PC-9 (cell line): ENCODE results near the gene ID2. TPM values are rescaled to one million over a fixed set of nuclear protein-coding genes. Genes with fewer than 3 reads are reported as not detected.

Source experiments
- BruUV-seq: library from RNA; stranded (reverse); fragments of 400-500 nt; replicated peaks from 2 replicates; lab custom pipeline; 2021; lab: Mats Ljungman, UMichigan
- CTCF ChIA-PET: fragments of 300-600 bp; sonication (Branson Sonifier 250); formaldehyde crosslinking; loops from one replicate; lab custom pipeline; 2022; ENCODE audit warnings: antibody characterized with exemption; lab: Charles Lee
- POLR2A ChIA-PET: fragments of 300-600 bp; sonication (Branson Sonifier 250); formaldehyde crosslinking; loops from one replicate; lab custom pipeline; 2022; ENCODE audit warnings: antibody characterized with exemption; ENCODE audit not compliant: unreplicated experiment; lab: Charles Lee
- DNase-seq, 2 experiments: peaks; one replicate each; pipeline versions ENCODE4 v3.0.0 to v3.0.0-alpha.2; 2015 to 2022; ENCODE audit warnings: mixed read lengths in 1 of 2
- H2AFZ ChIP-seq: fragments of 200-600 bp; sonication (generic); 2 replicates; pipeline ENCODE4 v1.8.1; 2017; ENCODE audit warnings: antibody characterized with exemption
- H3F3A ChIP-seq: fragments of 200-600 bp; sonication (generic); 2 replicates; pipeline ENCODE4 v1.8.1; 2017; ENCODE audit warnings: antibody characterized with exemption, mild to moderate bottlenecking, low read depth; ENCODE audit not compliant: insufficient read depth
- H3K27ac ChIP-seq: fragments of 200-600 bp; sonication (generic); 2 replicates; pipeline ENCODE4 v1.6.1; 2016; ENCODE audit warnings: mixed run types
- H3K27me3 ChIP-seq: fragments of 200-600 bp; sonication (generic); 2 replicates; pipeline ENCODE4 v1.6.1; 2016; ENCODE audit warnings: low read depth, mixed run types; ENCODE audit not compliant: insufficient read depth
- H3K36me3 ChIP-seq: fragments of 200-600 bp; sonication (generic); 2 replicates; pipeline ENCODE4 v1.6.1; 2016; ENCODE audit warnings: low read depth, mixed run types
- H3K4me1 ChIP-seq: fragments of 200-600 bp; sonication (generic); replicated peaks from 2 replicates; pipeline ENCODE4 v1.6.1; 2016; ENCODE audit warnings: mixed run types; ENCODE audit not compliant: insufficient read depth
- H3K4me2 ChIP-seq: fragments of 200-600 bp; sonication (generic); 2 replicates; pipeline ENCODE4 v1.6.1; 2017; ENCODE audit warnings: mixed run types
- H3K4me3 ChIP-seq: fragments of 200-600 bp; sonication (generic); 2 replicates; pipeline ENCODE4 v1.6.1; 2016; ENCODE audit warnings: mixed run types
- H3K79me2 ChIP-seq: fragments of 200-600 bp; sonication (generic); 2 replicates; pipeline ENCODE4 v1.6.1; 2017; ENCODE audit warnings: low read depth, mixed run types
- H3K9me2 ChIP-seq: fragments of 200-600 bp; sonication (generic); 2 replicates; pipeline ENCODE4 v1.8.1; 2017; ENCODE audit warnings: mild to moderate bottlenecking; ENCODE audit not compliant: insufficient read depth
- H3K9me3 ChIP-seq: fragments of 200-600 bp; sonication (generic); 2 replicates; pipeline ENCODE4 v1.8.1; 2016; ENCODE audit warnings: low read depth; ENCODE audit not compliant: insufficient read depth
- H4K20me1 ChIP-seq: fragments of 200-600 bp; sonication (generic); 2 replicates; pipeline ENCODE4 v1.8.1; 2017; ENCODE audit not compliant: insufficient read depth
- EZH2 ChIP-seq: fragments of 200-600 bp; sonication (generic); IDR thresholded peaks from 2 replicates; pipeline ENCODE4 v1.8.0; 2017; ENCODE audit warnings: antibody characterized with exemption, low read depth
- intact Hi-C: fragments of 100-400 bp; cut with micrococcal nuclease; formaldehyde crosslinking; loops from one replicate; pipeline ENCODE4 v1.10.0; 2022; ENCODE audit not compliant: unreplicated experiment
- total RNA-seq: library from RNA; stranded (reverse); gene quantifications from 2 replicates; pipeline ENCODE4 v1.2.3, GENCODE V29; 2021
- TF ChIP-seq, protein P1 (sequence below): fragments of 200-600 bp; sonication (generic); conservative IDR thresholded peaks from 2 replicates; pipeline ENCODE4 v1.6.1; 2017; ENCODE audit warnings: mixed run types, antibody characterized with exemption, mild to moderate bottlenecking, moderate library complexity

Gene ID2
- total RNA-seq, 1 experiment from 2014 or later = 0.61 TPM

DNA sequence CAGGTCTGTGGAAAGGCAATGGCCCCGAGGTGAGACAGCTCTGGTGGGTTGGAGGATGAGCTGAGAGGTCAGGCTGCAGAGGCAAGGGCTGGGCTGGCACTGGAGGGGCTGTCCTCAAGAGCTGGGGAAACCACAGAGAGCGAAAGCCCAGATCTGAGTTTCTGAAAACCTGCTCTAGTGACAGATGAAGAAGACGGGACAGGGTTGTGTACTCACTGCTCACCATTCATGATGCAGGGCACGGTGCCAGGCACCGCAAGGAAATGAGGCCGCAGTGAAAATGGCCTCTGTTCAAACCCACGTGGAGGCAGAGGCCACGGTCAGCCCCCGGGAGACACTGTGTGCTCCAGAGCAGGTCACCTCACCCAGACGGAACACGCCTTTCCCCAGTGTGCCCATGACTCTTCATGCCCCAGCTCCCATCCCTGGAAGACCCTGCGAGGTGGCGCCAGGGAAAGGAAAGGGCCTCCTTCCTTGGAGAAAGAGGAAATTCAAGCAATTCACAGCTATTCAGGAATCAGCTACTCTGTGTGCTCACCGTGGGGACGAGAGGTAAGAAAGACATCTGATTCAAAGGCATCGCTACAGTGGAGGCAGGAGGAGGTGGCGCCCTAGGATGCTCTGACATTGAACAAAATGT is 24.3 kb upstream of the ID2 start:
- intact Hi-C loops = no loop called here
- TF ChIP-seq EZH2 = no peak
- TF ChIP-seq, protein P1, sequence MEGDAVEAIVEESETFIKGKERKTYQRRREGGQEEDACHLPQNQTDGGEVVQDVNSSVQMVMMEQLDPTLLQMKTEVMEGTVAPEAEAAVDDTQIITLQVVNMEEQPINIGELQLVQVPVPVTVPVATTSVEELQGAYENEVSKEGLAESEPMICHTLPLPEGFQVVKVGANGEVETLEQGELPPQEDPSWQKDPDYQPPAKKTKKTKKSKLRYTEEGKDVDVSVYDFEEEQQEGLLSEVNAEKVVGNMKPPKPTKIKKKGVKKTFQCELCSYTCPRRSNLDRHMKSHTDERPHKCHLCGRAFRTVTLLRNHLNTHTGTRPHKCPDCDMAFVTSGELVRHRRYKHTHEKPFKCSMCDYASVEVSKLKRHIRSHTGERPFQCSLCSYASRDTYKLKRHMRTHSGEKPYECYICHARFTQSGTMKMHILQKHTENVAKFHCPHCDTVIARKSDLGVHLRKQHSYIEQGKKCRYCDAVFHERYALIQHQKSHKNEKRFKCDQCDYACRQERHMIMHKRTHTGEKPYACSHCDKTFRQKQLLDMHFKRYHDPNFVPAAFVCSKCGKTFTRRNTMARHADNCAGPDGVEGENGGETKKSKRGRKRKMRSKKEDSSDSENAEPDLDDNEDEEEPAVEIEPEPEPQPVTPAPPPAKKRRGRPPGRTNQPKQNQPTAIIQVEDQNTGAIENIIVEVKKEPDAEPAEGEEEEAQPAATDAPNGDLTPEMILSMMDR = no peak
- no peaks in the 10 kb centered on the region for H3F3A ChIP-seq
- H4K20me1 ChIP-seq = no peaks in the 10 kb centered on the region
- no TSS peak for BruUV-seq
- H3K36me3 ChIP-seq = no peaks in the 10 kb centered on the region
- no peak overlapping the region for H3K4me2 ChIP-seq
- H3K79me2 ChIP-seq = no peaks in the 10 kb centered on the region
- DNase-seq = no peak
- H3K4me3 ChIP-seq = no peak overlapping the region
- no peak overlapping the region for H3K27ac ChIP-seq
- no peaks in the 10 kb centered on the region for H3K9me2 ChIP-seq
- no peaks in the 10 kb centered on the region for H3K9me3 ChIP-seq
- H3K27me3 ChIP-seq = peaks cover 94% of the 10 kb centered on the region
- 0 out of 2 replicates have a peak, but pooled peaks cover 3% of the 10 kb centered on the region for H3K4me1 ChIP-seq
- ChIA-PET CTCF (no interaction called here), POLR2A (no interaction called here)
- no peak overlapping the region for H2AFZ ChIP-seq

DNA sequence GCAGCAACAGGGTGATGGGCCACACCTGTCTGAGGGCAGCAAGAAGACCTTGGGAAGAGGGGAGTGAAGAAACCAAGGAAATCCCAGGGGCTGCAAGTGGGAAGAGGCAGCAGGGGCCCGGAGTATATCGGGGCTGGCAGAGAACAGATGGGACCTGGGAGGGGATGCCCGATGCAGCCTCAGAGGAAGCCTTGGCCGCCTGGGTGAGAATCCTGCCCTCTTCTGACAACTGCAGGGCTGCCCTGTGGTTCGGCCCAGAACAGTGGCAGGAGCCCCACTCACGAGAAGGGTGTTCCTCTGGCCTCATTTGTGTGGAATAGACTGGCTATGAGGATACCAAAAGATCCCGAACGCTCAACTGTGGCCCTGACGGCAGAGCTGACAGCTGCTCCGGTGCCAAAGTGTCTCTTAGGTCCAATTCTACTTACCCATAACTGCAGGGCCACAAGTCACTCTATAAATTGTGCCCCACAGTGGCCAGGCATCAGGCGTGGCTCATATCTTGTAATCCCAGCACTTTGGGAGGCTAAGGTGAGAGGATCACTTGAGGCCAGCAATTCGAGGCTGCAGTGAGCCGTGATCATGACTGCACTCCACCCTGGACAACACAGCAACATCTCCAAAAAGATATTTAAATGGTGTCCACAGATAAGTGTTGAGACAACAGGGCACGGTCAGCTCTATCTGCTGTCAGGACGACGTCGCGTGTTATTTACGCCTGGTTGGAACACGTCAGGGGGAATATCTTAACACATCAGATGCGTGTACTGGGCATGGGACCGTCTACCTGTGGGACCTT is 23.6 kb upstream of the ID2 start:
- BruUV-seq = no TSS peak
- POLR2A ChIA-PET = no interaction called here
- H3K36me3 ChIP-seq = no peaks in the 10 kb centered on the region
- DNase-seq = no peak
- H3K79me2 ChIP-seq = no peaks in the 10 kb centered on the region
- TF ChIP-seq EZH2 = no peak
- TF ChIP-seq, protein P1 = no peak
- no peak overlapping the region for H3K4me3 ChIP-seq
- peaks cover 87% of the 10 kb centered on the region for H3K27me3 ChIP-seq
- H3K9me2 ChIP-seq = no peaks in the 10 kb centered on the region
- H3K9me3 ChIP-seq = no peaks in the 10 kb centered on the region
- no peak overlapping the region for H2AFZ ChIP-seq
- no peaks in the 10 kb centered on the region for H4K20me1 ChIP-seq
- H3K4me1 ChIP-seq = 0 out of 2 replicates have a peak, but pooled peaks cover 3% of the 10 kb centered on the region
- CTCF ChIA-PET = no interaction called here
- H3K4me2 ChIP-seq = no peak overlapping the region
- H3F3A ChIP-seq = no peaks in the 10 kb centered on the region
- intact Hi-C loops = no loop called here
- no peak overlapping the region for H3K27ac ChIP-seq

DNA sequence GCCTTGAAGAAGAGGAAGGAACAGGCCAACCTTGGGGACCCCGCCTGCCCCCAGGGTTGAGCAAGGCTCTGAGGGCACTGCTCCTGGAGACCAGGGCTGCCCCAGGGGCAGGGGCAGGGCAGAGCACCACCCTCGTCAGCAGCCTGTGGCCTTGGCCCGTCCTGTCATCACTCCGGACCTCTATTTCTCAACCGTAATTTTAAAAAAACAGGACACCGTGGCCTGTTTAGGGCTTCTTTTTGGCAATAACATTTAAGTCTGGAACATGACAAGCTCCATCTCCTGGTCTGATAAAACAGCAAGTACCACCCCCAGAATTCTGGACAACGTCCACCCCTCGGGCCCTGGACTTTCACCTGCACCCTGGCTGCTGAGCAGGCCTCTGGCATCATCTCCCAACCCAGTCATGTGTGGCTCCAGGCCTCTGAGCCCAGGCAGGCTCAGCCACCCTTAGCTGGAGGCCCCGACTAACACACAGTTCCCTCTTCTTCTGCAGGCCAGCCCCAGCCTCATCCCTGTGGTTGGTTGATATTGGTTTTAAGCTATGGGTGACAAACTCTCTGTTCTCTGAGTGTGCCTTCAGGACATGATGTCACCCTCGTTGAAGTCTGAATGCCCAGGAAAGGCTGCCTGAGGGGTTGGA is 22.6 kb upstream of the ID2 start:
- Histone ChIP-seq H3K4me3 (no peak overlapping the region), H4K20me1 (no peaks in the 10 kb centered on the region), H3K36me3 (no peaks in the 10 kb centered on the region), H3K9me3 (no peaks in the 10 kb centered on the region), H3K4me2 (no peak overlapping the region), H3K79me2 (no peaks in the 10 kb centered on the region), H3K27me3 (peaks cover 85% of the 10 kb centered on the region), H3K9me2 (no peaks in the 10 kb centered on the region), H2AFZ (no peak overlapping the region), H3K27ac (no peak overlapping the region), H3K4me1 (0 out of 2 replicates have a peak, but pooled peaks cover 3% of the 10 kb centered on the region), H3F3A (no peaks in the 10 kb centered on the region)
- ChIA-PET POLR2A (no interaction called here), CTCF (no interaction called here)
- intact Hi-C loops = no loop called here
- BruUV-seq = no TSS peak
- no peak for DNase-seq
- TF ChIP-seq EZH2 = no peak
- TF ChIP-seq, protein P1 = no peak
